T47D (cell line): ENCODE results near the gene KIF15.
A peak's percentile ranks its signal among the peaks of the same experiment; 100 is the strongest.
"Not testable (repeated sequence)": the region's sequence is repeated elsewhere in the genome, so short reads cannot be mapped to it uniquely, and the experiment has no call there.

Experiments
- DNase-seq, 2 experiments: peaks; one replicate each; pipeline versions ENCODE4 v3.0.0 to v3.0.0-alpha.2; 2011 to 2012; ENCODE audit warnings: low read depth in 1 of 2, low spot score in 1 of 2
- JUND ChIP-seq: IDR thresholded peaks from 2 replicates; pipeline ENCODE4 v1.6.1; 2012; ENCODE audit warnings: low read depth
- in situ Hi-C: cut with HindIII; loops from 2 replicates; pipeline ENCODE4 v1.10.0; 2016; ENCODE audit warnings: low sequenced_read_pairs, low pct_unique_long_range_greater_than_20kb

KIF15 gene

GRCh38 chr3:44771424-44772098 is 10.0 kb downstream of the KIF15 start:
- no peak for TF ChIP-seq JUND
- DNase-seq: no peak
- in situ Hi-C loops: no loop called here

GRCh38 chr3:44772099-44772442 is 10.5 kb downstream of the KIF15 start:
- peak in 1 of 2 experiments; percentile 6 for DNase-seq
- TF ChIP-seq JUND: no peak
- in situ Hi-C loops: no loop called here

- TF ChIP-seq JUND: no peak
- DNase-seq: no peak
- in situ Hi-C loops: no loop called here
Observed at GRCh38 chr3:44782891-44783290, 21.3 kb downstream of the KIF15 start.

GRCh38 chr3:44795197-44795596 is 33.6 kb downstream of the KIF15 start:
- in situ Hi-C loops: no loop called here
- DNase-seq: no peak
- no peak for TF ChIP-seq JUND

GRCh38 chr3:44802011-44802410 is 40.4 kb downstream of the KIF15 start:
- TF ChIP-seq JUND: no peak
- DNase-seq: no peak
- in situ Hi-C loops: no loop called here

- DNase-seq: no peak
- in situ Hi-C loops: no loop called here
- TF ChIP-seq JUND: no peak
Observed at GRCh38 chr3:44803298-44803697, 41.7 kb downstream of the KIF15 start.

GRCh38 chr3:44805960-44806359 is 44.4 kb downstream of the KIF15 start:
- in situ Hi-C loops: no loop called here
- DNase-seq: no peak
- TF ChIP-seq JUND: no peak

- no peak for TF ChIP-seq JUND
- in situ Hi-C loops: no loop called here
Observed at GRCh38 chr3:44814751-44815150, 53.2 kb downstream of the KIF15 start.

GRCh38 chr3:44816334-44816733 is 54.7 kb downstream of the KIF15 start:
- in situ Hi-C loops, DNase-seq: not testable (repeated sequence)

More at GRCh38 chr3:44814751-44815150, 53.2 kb downstream of the KIF15 start:
- no peak for DNase-seq

GRCh38 chr3:44821206-44821605 is 59.6 kb downstream of the KIF15 start:
- DNase-seq, in situ Hi-C loops: not testable (repeated sequence)

- no peak for DNase-seq
- TF ChIP-seq JUND: no peak
- in situ Hi-C loops: no loop called here
Observed at GRCh38 chr3:44825264-44825925, 63.8 kb downstream of the KIF15 start.

- in situ Hi-C loops: no loop called here
- no peak for TF ChIP-seq JUND
- no peak for DNase-seq
Observed at GRCh38 chr3:44827196-44827595, 65.6 kb downstream of the KIF15 start.

GRCh38 chr3:44831232-44831631 is 69.6 kb downstream of the KIF15 start:
- no peak for TF ChIP-seq JUND
- in situ Hi-C loops: no loop called here
- DNase-seq: no peak

- TF ChIP-seq JUND: no peak
- in situ Hi-C loops: no loop called here
- no peak for DNase-seq
Observed at GRCh38 chr3:44832032-44832431, 70.4 kb downstream of the KIF15 start.
